NT2/D1 (cell line): ENCODE measurements around the gene RAB3IL1.

Experiments
- SUZ12 ChIP-seq: IDR thresholded peaks from 2 replicates; pipeline ENCODE4 v1.6.1; 2011; ENCODE audit not compliant: insufficient read length, insufficient read depth; ENCODE audit errors: extremely low read depth
- YY1 ChIP-seq: IDR thresholded peaks from 2 replicates; pipeline ENCODE4 v1.6.1; 2011; ENCODE audit not compliant: insufficient read length, insufficient read depth

DNA sequence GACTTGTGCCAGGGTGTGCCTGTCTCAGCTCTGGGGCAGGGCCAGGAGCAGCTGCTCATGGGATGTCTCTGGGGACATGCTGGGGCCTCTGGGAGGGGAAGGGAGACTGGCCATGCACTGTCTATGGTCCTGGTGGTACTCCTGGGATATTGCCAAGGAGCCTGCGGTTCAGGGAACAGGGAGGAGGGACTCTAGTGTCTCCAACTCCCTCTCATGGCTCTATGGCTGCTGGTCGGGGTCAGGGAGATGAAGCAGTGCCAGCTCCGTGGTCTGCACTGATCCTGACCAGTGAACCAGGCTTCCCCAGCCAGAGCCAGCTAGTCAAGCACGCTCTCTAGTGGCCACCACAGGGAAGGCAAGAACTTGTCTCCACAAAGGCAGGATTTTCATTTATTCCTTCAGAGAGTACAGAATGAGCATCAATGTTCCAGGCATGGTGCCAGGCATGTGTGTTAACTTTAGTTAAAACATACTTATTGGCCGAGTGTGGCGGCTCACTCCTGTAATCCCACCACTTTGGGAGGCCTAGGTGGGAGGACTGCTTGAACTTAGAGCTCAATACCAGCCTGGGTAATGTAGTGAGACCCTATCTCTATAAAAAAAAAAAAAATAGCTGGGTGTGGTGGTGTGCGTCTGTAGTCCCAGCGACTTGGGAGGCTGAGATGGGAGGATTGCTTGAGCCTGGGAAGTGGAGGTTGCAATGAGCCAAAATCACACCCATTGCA is 30.3 kb upstream of the RAB3IL1 start:
- no peak for TF ChIP-seq SUZ12
- TF ChIP-seq YY1 = no peak
